ENCODE results near the gene CDC14A.
"Not testable (repeated sequence)": the region's sequence is repeated elsewhere in the genome, so short reads cannot be mapped to it uniquely, and the experiment has no call there.

The CDC14A gene

GRCh38 chr1:100392756-100393155 is 40.5 kb downstream of the CDC14A start:
- Mint-ChIP-seq H3K36me3 (ENCODE audit: low read depth) (peaks cover 24% of the 10 kb centered on the region), H3K27ac (peak overlapping the region; percentile 80), H3K4me1 (ENCODE audit: low read depth) (peaks cover 89% of the 10 kb centered on the region), H3K27me3 (no peaks in the 10 kb centered on the region), H3K4me3 (peak overlapping the region; percentile 19), H3K9me3 (no peaks in the 10 kb centered on the region)
- no peak for DNase-seq

- no peaks in the 10 kb centered on the region for H3K27me3 Mint-ChIP-seq
- H3K9me3 Mint-ChIP-seq, result no peaks in the 10 kb centered on the region
- H3K4me3 Mint-ChIP-seq, result peak overlapping the region; percentile 1
- H3K4me1 Mint-ChIP-seq (ENCODE audit: low read depth), result peaks cover 93% of the 10 kb centered on the region
- peak overlapping the region; percentile 84 for H3K27ac Mint-ChIP-seq
- peaks cover 33% of the 10 kb centered on the region for H3K36me3 Mint-ChIP-seq (ENCODE audit: low read depth)
- no peak for DNase-seq
These were observed 42.0 kb downstream of the CDC14A start for GRCh38 chr1:100394285-100394684.

- Mint-ChIP-seq H3K4me1 (ENCODE audit: low read depth) (peaks cover 90% of the 10 kb centered on the region), H3K4me3 (no peak overlapping the region), H3K27me3 (no peaks in the 10 kb centered on the region), H3K9me3 (no peaks in the 10 kb centered on the region), H3K36me3 (ENCODE audit: low read depth) (peaks cover 29% of the 10 kb centered on the region), H3K27ac (peak overlapping the region; percentile 86)
- no peak for DNase-seq
These were observed 43.6 kb downstream of the CDC14A start for GRCh38 chr1:100395913-100396312.

- Mint-ChIP-seq H3K36me3 (ENCODE audit: low read depth) (peaks cover 28% of the 10 kb centered on the region), H3K27ac (peak overlapping the region; percentile 86), H3K27me3 (no peaks in the 10 kb centered on the region), H3K4me1 (ENCODE audit: low read depth) (peaks cover 91% of the 10 kb centered on the region), H3K4me3 (peak overlapping the region; percentile 15), H3K9me3 (no peaks in the 10 kb centered on the region)
- DNase-seq, result no peak
These were observed 44.3 kb downstream of the CDC14A start for GRCh38 chr1:100396651-100397050.

GRCh38 chr1:100397681-100398080 is 45.4 kb downstream of the CDC14A start:
- Mint-ChIP-seq H3K36me3 (ENCODE audit: low read depth) (peaks cover 28% of the 10 kb centered on the region), H3K4me3 (no peak overlapping the region), H3K27me3 (no peaks in the 10 kb centered on the region), H3K27ac (peak overlapping the region; percentile 86), H3K4me1 (ENCODE audit: low read depth) (peaks cover 88% of the 10 kb centered on the region), H3K9me3 (no peaks in the 10 kb centered on the region)
- DNase-seq, result no peak

GRCh38 chr1:100398648-100399047 is 46.3 kb downstream of the CDC14A start:
- no peak for DNase-seq
- peaks cover 88% of the 10 kb centered on the region for H3K4me1 Mint-ChIP-seq (ENCODE audit: low read depth)
- H3K27ac Mint-ChIP-seq, result peak overlapping the region; percentile 90
- peaks cover 20% of the 10 kb centered on the region for H3K36me3 Mint-ChIP-seq (ENCODE audit: low read depth)
- H3K27me3 Mint-ChIP-seq, result no peaks in the 10 kb centered on the region
- no peak overlapping the region for H3K4me3 Mint-ChIP-seq
- no peaks in the 10 kb centered on the region for H3K9me3 Mint-ChIP-seq

GRCh38 chr1:100400404-100400803 is 48.1 kb downstream of the CDC14A start:
- peak overlapping the region; percentile 56 for H3K4me3 Mint-ChIP-seq
- peaks cover 14% of the 10 kb centered on the region for H3K36me3 Mint-ChIP-seq (ENCODE audit: low read depth)
- no peaks in the 10 kb centered on the region for H3K9me3 Mint-ChIP-seq
- peaks cover 87% of the 10 kb centered on the region for H3K4me1 Mint-ChIP-seq (ENCODE audit: low read depth)
- DNase-seq, result no peak
- no peaks in the 10 kb centered on the region for H3K27me3 Mint-ChIP-seq
- peak overlapping the region; percentile 93 for H3K27ac Mint-ChIP-seq

GRCh38 chr1:100404821-100405220 is 52.5 kb downstream of the CDC14A start:
- Mint-ChIP-seq H3K4me3 (no peak overlapping the region), H3K36me3 (ENCODE audit: low read depth) (peaks cover 27% of the 10 kb centered on the region), H3K27me3 (no peaks in the 10 kb centered on the region), H3K27ac (peak overlapping the region; percentile 88), H3K4me1 (ENCODE audit: low read depth) (peaks cover 87% of the 10 kb centered on the region), H3K9me3 (peaks cover 11% of the 10 kb centered on the region)
- no peak for DNase-seq

- H3K4me3 Mint-ChIP-seq, H3K27me3 Mint-ChIP-seq, DNase-seq: not testable (repeated sequence)
- H3K4me1 Mint-ChIP-seq (ENCODE audit: low read depth), result peaks cover 80% of the 10 kb centered on the region
- peak overlapping the region; percentile 88 for H3K27ac Mint-ChIP-seq
- peaks cover 11% of the 10 kb centered on the region for H3K9me3 Mint-ChIP-seq
- peaks cover 30% of the 10 kb centered on the region for H3K36me3 Mint-ChIP-seq (ENCODE audit: low read depth)
These were observed 53.6 kb downstream of the CDC14A start for GRCh38 chr1:100405902-100406301.

- H3K27me3 Mint-ChIP-seq, DNase-seq, H3K4me3 Mint-ChIP-seq: not testable (repeated sequence)
- H3K36me3 Mint-ChIP-seq (ENCODE audit: low read depth), result peaks cover 31% of the 10 kb centered on the region
- peak overlapping the region; percentile 48 for H3K27ac Mint-ChIP-seq
- H3K9me3 Mint-ChIP-seq, result peaks cover 11% of the 10 kb centered on the region
- H3K4me1 Mint-ChIP-seq (ENCODE audit: low read depth), result peaks cover 84% of the 10 kb centered on the region
These were observed 55.1 kb downstream of the CDC14A start for GRCh38 chr1:100407390-100407789.

- Mint-ChIP-seq H3K4me3 (no peak overlapping the region), H3K4me1 (ENCODE audit: low read depth) (peaks cover 80% of the 10 kb centered on the region), H3K36me3 (ENCODE audit: low read depth) (peaks cover 32% of the 10 kb centered on the region), H3K9me3 (peaks cover 11% of the 10 kb centered on the region), H3K27ac (peak overlapping the region; percentile 63), H3K27me3 (no peaks in the 10 kb centered on the region)
- DNase-seq, result no peak
These were observed 58.7 kb downstream of the CDC14A start for GRCh38 chr1:100411019-100411418.

GRCh38 chr1:100411574-100411973 is 59.3 kb downstream of the CDC14A start:
- peaks cover 35% of the 10 kb centered on the region for H3K36me3 Mint-ChIP-seq (ENCODE audit: low read depth)
- DNase-seq, result no peak
- H3K4me1 Mint-ChIP-seq (ENCODE audit: low read depth), result peaks cover 79% of the 10 kb centered on the region
- H3K4me3 Mint-ChIP-seq, result no peak overlapping the region
- H3K9me3 Mint-ChIP-seq, result peaks cover 11% of the 10 kb centered on the region
- H3K27ac Mint-ChIP-seq, result peak overlapping the region; percentile 63
- H3K27me3 Mint-ChIP-seq, result no peaks in the 10 kb centered on the region

- H3K4me3 Mint-ChIP-seq, result peak overlapping the region; percentile 45
- H3K36me3 Mint-ChIP-seq (ENCODE audit: low read depth), result peaks cover 38% of the 10 kb centered on the region
- H3K4me1 Mint-ChIP-seq (ENCODE audit: low read depth), result peaks cover 81% of the 10 kb centered on the region
- no peaks in the 10 kb centered on the region for H3K27me3 Mint-ChIP-seq
- H3K27ac Mint-ChIP-seq, result peak overlapping the region; percentile 81
- peaks cover 8% of the 10 kb centered on the region for H3K9me3 Mint-ChIP-seq
- DNase-seq, result no peak
These were observed 60.7 kb downstream of the CDC14A start for GRCh38 chr1:100413035-100413434.

- Mint-ChIP-seq H3K36me3 (ENCODE audit: low read depth) (peaks cover 30% of the 10 kb centered on the region), H3K9me3 (peaks cover 9% of the 10 kb centered on the region), H3K27me3 (no peaks in the 10 kb centered on the region), H3K27ac (peak overlapping the region; percentile 81), H3K4me3 (peak overlapping the region; percentile 13), H3K4me1 (ENCODE audit: low read depth) (peaks cover 72% of the 10 kb centered on the region)
- DNase-seq, result no peak
These were observed 62.6 kb downstream of the CDC14A start for GRCh38 chr1:100414693-100415497.

- H3K4me3 Mint-ChIP-seq, result no peak overlapping the region
- peaks cover 30% of the 10 kb centered on the region for H3K36me3 Mint-ChIP-seq (ENCODE audit: low read depth)
- H3K4me1 Mint-ChIP-seq (ENCODE audit: low read depth), result peaks cover 76% of the 10 kb centered on the region
- peaks cover 9% of the 10 kb centered on the region for H3K9me3 Mint-ChIP-seq
- peak overlapping the region; percentile 81 for H3K27ac Mint-ChIP-seq
- no peaks in the 10 kb centered on the region for H3K27me3 Mint-ChIP-seq
- DNase-seq, result no peak
These were observed 63.1 kb downstream of the CDC14A start for GRCh38 chr1:100415498-100415778.

All from activated T-cell treated with anti-CD3 and anti-CD28 coated beads, Interleukin-2, amount 50 U/mL, for 24 hours (primary cell).